GM10266 (cell line): Measurements from ENCODE around the gene NXPH4.

ENCODE experiments used
- DNase-seq: peaks from one replicate; pipeline ENCODE4 v3.0.0; 2012; ENCODE audit errors: extremely low spot score
- TF ChIP-seq, protein P1 (sequence below): IDR thresholded peaks from 2 replicates; pipeline ENCODE4 v1.5.1; 2012; ENCODE audit warnings: mild to moderate bottlenecking, low read depth; ENCODE audit not compliant: control insufficient read depth, insufficient read depth; ENCODE audit errors: missing control alignments

The NXPH4 gene

DNA sequence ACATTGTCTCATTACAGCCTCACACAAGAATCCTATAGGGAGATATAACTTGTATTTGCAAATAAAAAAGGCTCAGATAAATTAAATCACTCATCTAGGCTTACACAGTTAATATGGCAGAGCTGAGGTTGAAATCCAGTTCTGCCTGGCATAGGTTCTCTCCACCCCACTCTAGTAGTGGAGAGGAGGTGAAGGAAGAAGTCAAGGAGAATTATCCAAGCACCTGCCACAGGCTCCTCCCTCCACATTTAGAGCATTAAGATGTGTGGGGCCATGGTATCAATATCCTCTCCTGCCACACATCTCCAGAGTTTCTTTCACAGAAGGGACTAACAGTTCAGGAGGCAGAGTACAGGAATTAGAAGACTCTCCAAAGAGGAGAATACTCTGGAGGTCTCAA, 56.9 kb downstream of the NXPH4 start:
- TF ChIP-seq, protein P1, sequence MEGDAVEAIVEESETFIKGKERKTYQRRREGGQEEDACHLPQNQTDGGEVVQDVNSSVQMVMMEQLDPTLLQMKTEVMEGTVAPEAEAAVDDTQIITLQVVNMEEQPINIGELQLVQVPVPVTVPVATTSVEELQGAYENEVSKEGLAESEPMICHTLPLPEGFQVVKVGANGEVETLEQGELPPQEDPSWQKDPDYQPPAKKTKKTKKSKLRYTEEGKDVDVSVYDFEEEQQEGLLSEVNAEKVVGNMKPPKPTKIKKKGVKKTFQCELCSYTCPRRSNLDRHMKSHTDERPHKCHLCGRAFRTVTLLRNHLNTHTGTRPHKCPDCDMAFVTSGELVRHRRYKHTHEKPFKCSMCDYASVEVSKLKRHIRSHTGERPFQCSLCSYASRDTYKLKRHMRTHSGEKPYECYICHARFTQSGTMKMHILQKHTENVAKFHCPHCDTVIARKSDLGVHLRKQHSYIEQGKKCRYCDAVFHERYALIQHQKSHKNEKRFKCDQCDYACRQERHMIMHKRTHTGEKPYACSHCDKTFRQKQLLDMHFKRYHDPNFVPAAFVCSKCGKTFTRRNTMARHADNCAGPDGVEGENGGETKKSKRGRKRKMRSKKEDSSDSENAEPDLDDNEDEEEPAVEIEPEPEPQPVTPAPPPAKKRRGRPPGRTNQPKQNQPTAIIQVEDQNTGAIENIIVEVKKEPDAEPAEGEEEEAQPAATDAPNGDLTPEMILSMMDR = no peak
- no peak for DNase-seq
